ENCODE results near the gene WDR54. TPM values are rescaled to one million over a fixed set of nuclear protein-coding genes. Genes with fewer than 3 reads are reported as not detected.

Gene WDR54
- polyA plus RNA-seq, 3 donors, result 7.1 to 11.7 (median 7.9) TPM

DNA sequence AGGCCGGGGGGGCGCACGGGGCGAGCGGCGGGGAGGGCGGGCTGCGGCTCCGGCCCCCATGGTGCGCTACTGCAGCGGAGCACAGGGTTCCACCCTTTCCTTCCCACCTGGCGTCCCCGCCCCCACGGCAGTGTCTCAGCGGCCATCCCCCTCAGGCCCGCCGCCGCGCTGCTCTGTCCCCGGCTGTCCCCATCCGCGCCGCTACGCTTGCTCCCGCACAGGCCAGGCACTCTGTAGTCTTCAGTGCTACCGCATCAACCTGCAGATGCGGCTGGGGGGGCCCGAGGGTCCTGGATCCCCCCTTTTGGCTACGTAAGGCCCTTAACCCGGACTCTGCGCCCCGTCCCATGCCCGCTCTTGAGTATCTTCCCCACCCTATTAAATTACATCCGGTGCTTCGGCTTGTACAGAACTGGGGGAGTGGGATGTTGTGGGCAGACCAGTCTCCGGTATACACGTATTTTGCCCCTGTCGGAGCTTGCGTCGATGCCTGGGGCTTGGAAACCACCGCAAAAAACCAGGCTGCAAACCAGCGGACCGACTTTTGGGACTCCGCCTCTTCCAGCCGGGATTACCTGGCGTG is 36.1 kb downstream of the WDR54 start:
- Histone ChIP-seq H4K20me1 (ENCODE audit: insufficient read depth, low read length) (no peaks in the 10 kb centered on the region), H3K4me1 (ENCODE audit: control insufficient read depth in 1 of 2, insufficient read depth in 2 of 2, low read length in 2 of 2) (peaks cover 35 to 41% of the 10 kb centered on the region in 2 donors), H3K9ac (ENCODE audit: insufficient read depth, low read length, poor library complexity, severe bottlenecking) (peak overlapping the region; percentile 85), H3K27ac (ENCODE audit: low read depth in 1 of 2, low read length in 2 of 2) (peak overlapping the region; percentile 81 to 92), H3K4me3 (replicated peaks in 1 of 3; ENCODE audit: low read depth in 2 of 3, low read length in 3 of 3) (peak overlapping the region; percentile 72 to 90 (median 80)), H3K36me3 (replicated peaks in 1 of 2; ENCODE audit: control insufficient read depth in 1 of 2, insufficient read depth in 2 of 2, low read length in 2 of 2) (peaks cover 15 to 17% of the 10 kb centered on the region in 2 donors), H3K9me3 (replicated peaks in 1 of 2; ENCODE audit: control insufficient read depth in 1 of 2, insufficient read depth in 1 of 2, low read length in 2 of 2) (no peaks in the 10 kb centered on the region), H2AFZ (ENCODE audit: insufficient read depth, low read depth, low read length, poor library complexity, severe bottlenecking) (peak overlapping the region; percentile 92), H3K79me2 (ENCODE audit: insufficient read depth, low read length) (peaks cover 21% of the 10 kb centered on the region), H3K27me3 (ENCODE audit: control insufficient read depth in 2 of 2, insufficient read depth in 2 of 2, low read length in 2 of 2) (no peaks in the 10 kb centered on the region), H3K4me2 (replicated peaks; ENCODE audit: extremely low read depth, low read length, poor library complexity, severe bottlenecking) (peak overlapping the region; percentile 100)
- intact Hi-C loops (cut with micrococcal nuclease), result loop anchor here (5.0 kb wide), 1 partner anchor 70 kb away; the partner anchor contains the start of genes AUP1 (in 2 of the 2), DQX1 (in 2 of the 2) and HTRA2 (in 2 of the 2)
- under 1% methylated on average over 39 of the region's 46 CpGs for WGBS (ENCODE audit: insufficient coverage)
- peaks cover 0 to 2% (median 0%) of the 10 kb centered on the region in 3 donors for H3K27me3 Mint-ChIP-seq (ENCODE audit: low read depth in 3 of 3)
- TF ChIP-seq, protein P1, sequence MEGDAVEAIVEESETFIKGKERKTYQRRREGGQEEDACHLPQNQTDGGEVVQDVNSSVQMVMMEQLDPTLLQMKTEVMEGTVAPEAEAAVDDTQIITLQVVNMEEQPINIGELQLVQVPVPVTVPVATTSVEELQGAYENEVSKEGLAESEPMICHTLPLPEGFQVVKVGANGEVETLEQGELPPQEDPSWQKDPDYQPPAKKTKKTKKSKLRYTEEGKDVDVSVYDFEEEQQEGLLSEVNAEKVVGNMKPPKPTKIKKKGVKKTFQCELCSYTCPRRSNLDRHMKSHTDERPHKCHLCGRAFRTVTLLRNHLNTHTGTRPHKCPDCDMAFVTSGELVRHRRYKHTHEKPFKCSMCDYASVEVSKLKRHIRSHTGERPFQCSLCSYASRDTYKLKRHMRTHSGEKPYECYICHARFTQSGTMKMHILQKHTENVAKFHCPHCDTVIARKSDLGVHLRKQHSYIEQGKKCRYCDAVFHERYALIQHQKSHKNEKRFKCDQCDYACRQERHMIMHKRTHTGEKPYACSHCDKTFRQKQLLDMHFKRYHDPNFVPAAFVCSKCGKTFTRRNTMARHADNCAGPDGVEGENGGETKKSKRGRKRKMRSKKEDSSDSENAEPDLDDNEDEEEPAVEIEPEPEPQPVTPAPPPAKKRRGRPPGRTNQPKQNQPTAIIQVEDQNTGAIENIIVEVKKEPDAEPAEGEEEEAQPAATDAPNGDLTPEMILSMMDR (IDR thresholded peaks at IDR 0.05), result no peak
- H3K4me3 Mint-ChIP-seq, result peak overlapping the region; percentile 93 to 94
- peak overlapping the region; percentile 87 to 97 (median 94) for H3K27ac Mint-ChIP-seq
- H3K9me3 Mint-ChIP-seq, result no peaks in the 10 kb centered on the region
- DNase-seq, result no peak
- H3K4me1 Mint-ChIP-seq, result peaks cover 43% of the 10 kb centered on the region
- H3K36me3 Mint-ChIP-seq, result peaks cover 18 to 29% of the 10 kb centered on the region in 2 donors

DNA sequence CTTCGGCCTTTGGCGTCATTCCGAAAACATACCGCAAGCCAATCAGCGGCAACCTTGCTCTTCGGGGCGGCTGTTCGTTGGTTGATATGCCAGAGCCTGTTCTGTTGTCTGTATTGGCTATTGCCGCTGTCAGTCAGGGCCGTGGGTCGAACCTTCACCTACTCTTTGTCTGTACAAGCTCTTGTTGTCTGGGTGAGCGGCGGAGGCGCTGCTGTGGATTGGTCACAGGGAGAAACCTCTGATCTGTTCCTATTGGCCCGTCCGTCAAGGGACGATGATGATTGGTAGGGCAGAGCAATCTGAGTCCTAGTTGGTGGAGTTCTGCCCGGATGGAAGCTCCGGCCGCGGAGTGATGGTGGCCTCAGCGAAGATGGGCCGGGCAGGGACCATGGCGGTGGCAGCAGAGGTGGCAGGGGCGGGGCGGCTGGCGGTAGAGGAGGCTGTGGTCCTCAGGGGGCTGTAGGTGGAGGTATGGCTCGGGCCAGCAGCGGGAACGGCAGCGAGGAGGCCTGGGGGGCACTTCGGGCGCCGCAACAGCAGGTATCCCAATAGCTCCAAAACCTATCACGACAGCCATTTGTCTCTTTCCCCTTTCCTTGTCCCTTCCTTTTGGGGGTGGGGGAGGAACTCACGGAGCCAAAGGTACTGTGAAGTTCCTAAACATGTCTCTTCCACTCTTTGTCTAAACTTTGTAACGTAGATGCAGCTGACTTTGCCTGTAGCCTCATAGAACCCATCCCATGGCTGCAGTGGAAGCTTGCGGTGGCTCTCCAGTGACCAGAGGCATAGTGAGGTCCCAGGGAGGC is 36.8 kb downstream of the WDR54 start, which contains the start of gene WBP1:
TSS of gene WBP1 (plus strand) at position 307 of the 806 bp plus-strand sequence. CDS start at position 472, 165 bp downstream.
- Mint-ChIP-seq H3K27ac (peak within 1 kb of the TSS; percentile 87 to 97 (median 94)), H3K9me3 (peaks cover 0 to 2% (median 0%) of the 10 kb centered on the region in 7 donors), H3K27me3 (ENCODE audit: low read depth in 3 of 3) (peaks cover 0 to 2% (median 0%) of the 10 kb centered on the region in 3 donors), H3K36me3 (peaks cover 25 to 34% of the 10 kb centered on the region in 2 donors), H3K4me1 (peaks cover 46% of the 10 kb centered on the region), H3K4me3 (peak within 1 kb of the TSS; percentile 93 to 94)
- H3K4me3 ChIP-seq (replicated peaks in 1 of 3; ENCODE audit: low read depth in 2 of 3, low read length in 3 of 3), result peak within 1 kb of the TSS; percentile 74 to 90 (median 80)
- H3K36me3 ChIP-seq (replicated peaks in 1 of 2; ENCODE audit: control insufficient read depth in 1 of 2, insufficient read depth in 2 of 2, low read length in 2 of 2), result peaks cover 19 to 24% of the 10 kb centered on the region in 2 donors
- peak within 1 kb of the TSS; percentile 81 to 92 for H3K27ac ChIP-seq (ENCODE audit: low read depth in 1 of 2, low read length in 2 of 2)
- H3K79me2 ChIP-seq (ENCODE audit: insufficient read depth, low read length), result peaks cover 21% of the 10 kb centered on the region
- peak within 1 kb of the TSS; percentile 100 for H3K4me2 ChIP-seq (replicated peaks; ENCODE audit: extremely low read depth, low read length, poor library complexity, severe bottlenecking)
- TF ChIP-seq, protein P1 (IDR thresholded peaks at IDR 0.05), result no peak
- no peaks in the 10 kb centered on the region for H4K20me1 ChIP-seq (ENCODE audit: insufficient read depth, low read length)
- peak within 1 kb of the TSS; percentile 92 for H2AFZ ChIP-seq (ENCODE audit: insufficient read depth, low read depth, low read length, poor library complexity, severe bottlenecking)
- no peaks in the 10 kb centered on the region for H3K27me3 ChIP-seq (ENCODE audit: control insufficient read depth in 2 of 2, insufficient read depth in 2 of 2, low read length in 2 of 2)
- DNase-seq, result peak; percentile 100
- H3K9ac ChIP-seq (ENCODE audit: insufficient read depth, low read length, poor library complexity, severe bottlenecking), result peak within 1 kb of the TSS; percentile 85
- H3K9me3 ChIP-seq (replicated peaks in 1 of 2; ENCODE audit: control insufficient read depth in 1 of 2, insufficient read depth in 1 of 2, low read length in 2 of 2), result no peaks in the 10 kb centered on the region
- 0% methylated on average over 23 of the region's 38 CpGs for WGBS (ENCODE audit: insufficient coverage)
- intact Hi-C loops (cut with micrococcal nuclease), result loop anchor here (5.0 kb wide), 1 partner anchor 69 kb away; the partner anchor contains the start of genes AUP1 (in 2 of the 2), DQX1 (in 2 of the 2) and HTRA2 (in 2 of the 2)
- peaks cover 35 to 41% of the 10 kb centered on the region in 2 donors for H3K4me1 ChIP-seq (ENCODE audit: control insufficient read depth in 1 of 2, insufficient read depth in 2 of 2, low read length in 2 of 2)

All from CD14-positive monocyte (primary cell).